G401 (cell line): ENCODE results near the gene IGSF11. TPM values are rescaled to one million over a fixed set of nuclear protein-coding genes. Genes with fewer than 3 reads are reported as not detected.
A peak's percentile ranks its signal among the peaks of the same experiment; 100 is the strongest.

Experiments used
- DNase-seq: peaks from one replicate; pipeline ENCODE4 v3.0.0-alpha.2; 2015; ENCODE audit warnings: low spot score
- in situ Hi-C: cut with HindIII; loops from 2 replicates; pipeline ENCODE4 v1.10.0; 2016; ENCODE audit warnings: low sequenced_read_pairs, mixed read lengths
- total RNA-seq: library from RNA; depleted of rRNA; stranded (reverse); fragments of >200 nt; shearing (Covaris generic); gene quantifications from 2 replicates; pipeline ENCODE4 v1.2.3, GENCODE V29; 2014

Gene IGSF11
- total RNA-seq, 1 experiment from 2014 or later, result not detected

DNA sequence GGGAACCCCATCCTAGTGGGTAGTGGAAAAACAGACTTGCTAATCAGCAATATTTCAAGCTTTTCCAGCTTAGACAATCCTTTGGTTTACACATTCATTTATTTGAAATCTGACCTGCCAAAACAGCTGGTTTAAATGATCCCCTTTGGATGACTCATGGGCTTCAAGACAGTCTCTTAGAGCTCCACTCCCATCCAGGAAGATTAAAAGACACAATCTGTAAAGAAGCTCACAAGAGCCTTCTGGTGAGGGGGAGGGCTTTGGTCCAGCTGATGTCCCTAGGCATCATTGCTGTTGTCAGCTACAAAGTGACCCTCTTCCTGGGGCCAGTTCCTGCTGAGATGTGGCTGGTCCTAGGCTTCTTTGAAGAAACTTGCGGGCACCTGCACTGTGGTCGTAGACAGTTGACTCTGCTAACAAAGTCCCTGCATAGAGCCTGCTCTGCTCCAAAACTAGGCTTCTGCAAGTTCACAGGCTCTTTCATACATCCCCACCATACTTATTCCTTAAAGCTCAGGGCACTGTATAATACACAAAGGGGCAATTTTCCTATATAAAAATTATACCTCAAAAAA, 73.7 kb downstream of the IGSF11 start:
- in situ Hi-C loops, result no loop called here
- DNase-seq, result no peak

DNA sequence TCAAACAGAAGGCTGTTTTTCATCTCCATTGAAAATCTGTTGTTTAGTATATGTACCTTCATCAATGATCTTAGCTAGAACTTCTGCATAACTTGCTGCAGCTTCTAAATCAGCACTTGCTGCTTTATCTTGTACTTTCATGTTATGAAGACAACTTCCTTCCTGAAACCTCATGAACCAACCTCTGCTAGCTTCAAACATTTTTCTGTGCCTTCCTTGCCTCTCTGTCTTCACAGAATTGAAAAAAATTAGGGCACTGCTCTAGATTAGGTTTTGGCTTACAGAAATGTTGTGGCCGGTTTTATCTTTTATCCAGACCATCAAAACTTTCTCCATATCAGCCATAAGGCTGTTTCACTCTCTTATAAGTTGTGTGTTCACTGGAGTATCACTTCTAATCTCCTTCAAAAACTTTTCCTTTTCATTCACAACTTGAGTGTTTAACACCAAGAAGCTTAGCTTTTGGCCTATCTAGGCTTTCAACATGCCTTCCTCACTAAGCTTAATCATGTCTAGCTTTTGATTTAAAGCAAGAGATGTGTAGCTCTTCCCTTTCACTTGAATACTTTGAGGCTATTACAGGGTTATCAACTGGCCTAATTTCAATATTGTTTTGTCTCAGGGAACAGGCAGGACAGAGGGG, 78.6 kb downstream of the IGSF11 start:
- in situ Hi-C loops, result no loop called here

DNA sequence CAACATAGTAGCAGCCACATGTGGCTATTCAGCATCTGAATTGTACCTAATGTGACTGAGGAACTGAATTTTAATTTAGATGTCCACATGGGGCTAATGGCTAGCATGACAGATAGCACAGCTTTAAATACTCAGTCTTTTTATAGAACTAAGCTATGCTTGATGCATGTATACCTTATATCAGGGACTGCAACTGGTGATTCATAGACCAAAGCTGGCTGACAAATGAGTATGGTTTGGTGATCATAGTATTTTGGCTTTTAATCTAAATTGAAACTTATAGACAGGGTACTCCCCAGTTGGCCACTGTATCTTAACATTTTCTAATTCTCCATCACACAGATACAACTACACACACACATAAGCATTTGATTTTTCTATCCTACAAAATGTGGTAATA, 83.6 kb downstream of the IGSF11 start:
- no peak for DNase-seq
- in situ Hi-C loops, result no loop called here

More for the DNA sequence above, 78.6 kb downstream of the IGSF11 start:
- DNase-seq, result no peak

DNA sequence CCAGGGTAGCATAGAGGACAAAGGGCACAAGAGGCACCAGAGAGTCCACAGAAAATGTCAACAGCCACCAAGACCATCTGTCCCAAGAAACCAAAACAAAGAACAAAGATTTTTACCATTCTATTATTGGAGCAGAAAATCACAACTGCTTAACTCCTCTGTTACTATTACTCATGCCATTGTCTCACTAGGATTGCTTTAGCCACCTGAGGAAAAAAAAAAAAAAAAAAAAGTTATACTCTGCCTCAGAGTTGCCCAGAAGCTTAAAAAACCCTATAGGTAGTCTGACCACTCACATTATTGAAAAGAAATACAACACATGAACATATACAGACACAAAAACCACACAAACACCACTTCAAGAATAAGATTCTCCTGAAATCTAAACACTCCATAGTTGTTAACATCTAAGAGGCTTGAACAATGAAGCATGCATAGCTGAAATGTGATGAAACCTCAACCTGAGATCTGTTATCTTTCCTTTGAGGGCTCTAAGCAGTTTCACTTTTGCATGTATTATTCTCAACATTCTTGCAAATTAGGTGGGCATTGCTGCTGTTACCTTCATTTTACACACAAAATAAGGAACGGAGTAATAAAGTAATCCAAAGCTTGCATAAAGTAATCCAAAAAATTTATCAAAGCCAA, 85.4 kb downstream of the IGSF11 start:
- in situ Hi-C loops, result no loop called here
- no peak for DNase-seq

DNA sequence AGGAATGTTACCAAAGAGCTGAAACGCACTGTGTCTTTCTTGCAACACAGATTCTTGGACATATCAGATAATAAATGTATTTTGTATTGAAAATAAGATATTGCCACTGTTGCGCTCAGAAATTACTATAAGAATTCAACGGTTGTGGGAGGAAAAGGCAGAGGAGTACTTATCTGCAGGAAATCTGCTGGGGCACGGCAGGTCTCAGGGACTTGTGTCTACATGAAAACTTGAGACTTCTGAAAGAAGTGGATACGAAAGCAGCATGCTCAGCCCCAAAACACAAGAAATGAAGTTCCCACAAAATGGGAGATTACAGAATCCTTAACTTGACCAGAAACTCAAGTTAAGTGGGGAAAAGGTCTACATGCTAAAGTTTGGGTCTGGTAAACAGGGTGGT, 86.5 kb downstream of the IGSF11 start:
- DNase-seq, result no peak
- in situ Hi-C loops, result no loop called here

DNA sequence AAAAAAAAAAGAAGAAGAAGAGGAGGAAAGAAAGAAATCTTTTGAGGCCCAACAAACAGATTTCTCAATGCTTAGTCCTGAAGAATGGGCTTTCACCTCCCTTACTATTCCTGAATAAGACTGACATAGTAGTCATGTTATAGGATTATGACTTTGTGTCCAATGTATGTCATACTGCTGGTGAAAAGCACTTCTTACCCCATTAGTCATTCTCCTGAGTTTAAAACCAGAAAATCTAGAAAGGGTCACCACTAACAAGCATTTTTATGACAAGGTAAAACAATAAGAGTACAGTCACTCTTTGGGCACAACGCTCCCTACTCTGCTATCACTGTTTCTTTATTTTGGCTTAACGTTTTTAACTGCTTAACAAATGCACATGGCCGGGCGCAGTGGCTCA, 88.2 kb downstream of the IGSF11 start:
- in situ Hi-C loops, result no loop called here
- no peak for DNase-seq

DNA sequence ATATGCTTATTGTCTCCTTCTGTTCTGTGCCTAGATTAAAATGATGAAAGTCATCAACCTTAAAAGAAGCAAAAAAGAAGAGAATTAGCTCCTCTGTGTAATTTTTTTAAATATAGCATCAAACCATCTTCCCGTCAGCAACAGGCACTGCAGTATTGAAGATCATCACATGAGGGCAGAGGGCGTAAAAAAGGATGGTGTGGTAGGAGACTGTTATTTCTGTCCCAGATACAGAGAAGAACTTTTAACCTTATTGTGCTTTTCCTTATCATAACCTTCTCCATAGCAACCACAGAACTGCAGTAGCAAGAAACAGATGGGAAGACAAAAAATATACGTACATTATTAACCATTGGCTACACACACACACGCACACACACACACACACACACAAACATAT, 88.8 kb downstream of the IGSF11 start:
- in situ Hi-C loops, result no loop called here
- no peak for DNase-seq

DNA sequence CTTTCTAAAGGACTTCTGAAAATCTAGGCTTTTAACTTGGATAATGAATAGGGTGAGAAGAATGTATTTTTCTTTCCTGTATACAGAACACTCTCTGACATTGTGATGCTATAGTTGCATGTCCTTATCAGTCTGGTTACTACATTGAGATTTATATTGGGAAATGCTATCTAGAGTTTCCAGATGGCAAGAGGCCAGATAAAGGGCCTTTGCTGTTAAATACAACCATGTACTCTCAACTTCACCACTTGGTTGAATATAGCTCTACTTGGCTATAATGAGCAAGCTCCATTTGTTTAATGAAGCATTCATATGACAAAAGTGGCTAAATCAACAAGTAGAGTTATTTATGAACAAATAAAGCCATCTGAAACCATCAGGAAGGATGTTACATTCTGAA, 91.0 kb downstream of the IGSF11 start:
- in situ Hi-C loops, result no loop called here

DNA sequence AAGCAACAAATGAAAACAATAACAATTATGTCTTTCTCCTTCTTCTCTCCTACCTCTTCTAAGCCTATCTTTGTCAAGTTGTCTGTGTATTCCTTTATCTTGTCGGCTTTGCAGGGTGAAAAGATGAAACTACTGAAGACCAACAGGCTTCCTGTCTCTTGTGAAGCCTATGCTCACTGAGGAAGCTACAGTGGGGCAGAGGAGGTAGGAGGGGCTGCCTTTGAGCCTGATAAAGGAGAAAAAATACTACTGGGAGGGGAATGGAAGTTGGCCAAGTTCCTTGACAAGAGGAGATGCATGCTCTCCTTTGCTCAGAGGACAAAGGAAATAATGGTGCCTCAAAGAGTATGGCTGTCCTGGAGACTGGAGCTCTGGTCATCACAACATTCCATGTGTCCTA, 92.0 kb downstream of the IGSF11 start:
- in situ Hi-C loops, result no loop called here
- DNase-seq, result no peak

More for the DNA sequence above, 91.0 kb downstream of the IGSF11 start:
- no peak for DNase-seq

DNA sequence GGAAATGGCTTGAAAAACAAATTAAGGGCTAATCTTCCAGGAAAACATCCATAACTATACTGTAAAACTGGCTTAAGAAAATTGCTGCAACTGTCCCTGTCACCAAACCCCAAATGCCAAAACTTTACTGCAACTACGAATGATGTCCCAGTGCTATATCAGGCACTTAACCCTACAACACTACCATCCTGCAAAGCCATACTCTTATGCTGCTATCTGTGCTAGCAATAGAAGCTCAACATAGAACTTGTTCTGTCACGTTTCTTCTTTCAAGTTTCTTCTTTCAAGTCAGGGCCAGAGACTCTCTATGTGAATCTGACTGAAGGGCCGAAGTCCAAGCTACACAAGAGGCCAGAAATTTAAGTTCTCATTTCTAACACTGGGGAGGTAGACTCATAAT, 92.5 kb downstream of the IGSF11 start:
- DNase-seq, result no peak
- in situ Hi-C loops, result no loop called here

DNA sequence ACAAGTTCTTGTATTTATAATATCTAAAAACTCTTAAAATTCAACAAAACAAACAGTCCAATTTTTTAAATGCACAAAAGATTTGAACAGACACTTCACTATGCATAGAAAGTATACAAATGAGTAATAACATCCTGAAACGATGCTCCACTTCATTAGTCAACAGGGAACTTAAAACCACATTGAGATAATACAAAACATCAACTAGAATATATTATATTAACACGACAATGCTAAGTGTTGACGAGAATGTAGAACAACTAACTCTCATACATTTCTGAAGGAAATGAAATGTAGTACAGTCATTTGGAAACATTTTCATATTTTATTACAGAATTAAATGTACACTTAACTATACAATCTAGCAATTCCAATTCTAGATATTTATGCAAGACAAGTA, 93.4 kb downstream of the IGSF11 start:
- in situ Hi-C loops, result no loop called here
- DNase-seq, result no peak

DNA sequence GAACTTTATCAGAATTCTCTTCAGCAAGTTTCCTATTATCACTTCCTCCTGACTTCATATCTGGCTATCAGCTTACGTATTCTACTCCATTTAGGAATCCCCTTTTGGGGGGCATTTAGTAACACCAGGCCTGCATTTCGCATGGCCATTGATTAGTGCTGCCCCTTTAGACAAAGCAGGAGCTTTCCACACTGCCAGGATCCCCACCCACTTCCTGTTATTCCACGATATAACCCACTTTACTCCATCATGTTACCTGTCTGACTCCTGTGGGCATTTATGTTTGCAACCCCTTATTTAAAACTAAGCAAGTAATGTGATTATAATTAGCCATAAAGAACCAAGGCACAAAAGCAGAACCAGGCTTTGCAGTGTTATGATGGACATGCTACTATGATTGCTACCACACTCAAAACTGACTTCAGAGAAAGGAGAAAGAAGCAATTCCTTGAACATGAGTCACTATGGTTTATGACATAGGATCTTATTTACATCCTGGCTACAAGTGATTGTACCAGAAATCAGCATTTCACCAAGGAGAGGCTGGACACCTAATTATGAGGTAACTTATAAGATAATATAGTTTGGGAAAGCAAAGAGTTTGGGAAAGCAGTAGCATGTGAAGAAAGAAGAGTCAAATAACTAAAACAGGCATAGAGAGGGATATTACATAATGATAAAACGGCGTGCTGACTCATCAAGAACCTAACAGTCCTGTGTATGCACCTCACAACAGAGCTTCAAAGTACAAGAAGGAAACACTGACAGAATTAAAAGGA, 96.3 kb downstream of the IGSF11 start:
- no peak for DNase-seq
- in situ Hi-C loops, result no loop called here

DNA sequence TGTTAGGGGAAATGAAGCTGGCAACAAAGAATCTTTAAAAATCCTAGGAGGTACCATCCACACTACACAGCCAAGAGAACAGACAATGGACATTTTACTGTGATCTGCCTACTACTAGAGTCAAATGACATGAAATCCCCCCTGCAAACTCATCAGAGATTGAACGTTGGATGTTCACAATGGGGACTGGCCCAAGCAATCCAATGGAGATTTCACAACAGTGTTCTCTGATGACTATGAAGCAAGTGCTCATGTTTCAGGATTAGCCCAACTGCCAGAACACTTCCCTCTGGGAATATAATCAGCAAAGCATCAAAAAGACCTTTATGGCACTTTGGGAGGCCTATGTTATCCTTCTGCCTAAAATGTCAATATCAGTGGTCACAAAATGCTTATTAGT, 97.8 kb downstream of the IGSF11 start:
- in situ Hi-C loops, result no loop called here
- no peak for DNase-seq

DNA sequence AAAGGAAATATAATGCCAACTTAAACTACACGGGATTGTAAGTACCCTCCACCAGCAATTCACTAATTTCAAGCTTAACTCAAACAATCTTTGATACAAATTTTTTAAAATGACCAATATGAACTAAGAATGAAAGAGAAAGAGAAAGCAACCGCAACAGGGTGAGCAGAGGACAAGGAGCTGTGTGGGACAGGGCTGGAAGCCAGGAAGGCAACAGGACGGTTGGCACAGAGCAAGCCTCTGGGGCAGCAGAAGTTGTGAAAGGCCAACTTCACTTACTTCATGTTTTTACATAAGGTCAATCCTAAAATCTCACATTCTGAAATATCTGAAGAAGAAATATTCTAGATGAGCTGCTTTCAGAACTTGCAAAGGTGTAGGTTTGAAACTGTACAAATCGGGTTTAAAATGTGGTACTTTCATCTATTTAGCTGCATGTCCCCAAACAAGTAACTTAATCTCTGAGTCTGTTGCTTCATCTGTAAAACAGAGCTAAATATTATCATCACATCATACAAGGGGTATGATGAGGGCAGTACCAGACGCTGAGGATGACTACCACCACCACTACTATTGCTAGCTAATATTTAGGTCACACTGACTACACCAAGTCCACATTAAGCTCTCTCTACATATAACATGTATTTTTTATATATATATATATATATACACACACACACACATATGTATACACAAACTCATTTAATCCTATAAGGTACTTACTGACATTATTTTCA, 101.7 kb downstream of the IGSF11 start:
- peak; percentile 15 for DNase-seq
- in situ Hi-C loops, result no loop called here

DNA sequence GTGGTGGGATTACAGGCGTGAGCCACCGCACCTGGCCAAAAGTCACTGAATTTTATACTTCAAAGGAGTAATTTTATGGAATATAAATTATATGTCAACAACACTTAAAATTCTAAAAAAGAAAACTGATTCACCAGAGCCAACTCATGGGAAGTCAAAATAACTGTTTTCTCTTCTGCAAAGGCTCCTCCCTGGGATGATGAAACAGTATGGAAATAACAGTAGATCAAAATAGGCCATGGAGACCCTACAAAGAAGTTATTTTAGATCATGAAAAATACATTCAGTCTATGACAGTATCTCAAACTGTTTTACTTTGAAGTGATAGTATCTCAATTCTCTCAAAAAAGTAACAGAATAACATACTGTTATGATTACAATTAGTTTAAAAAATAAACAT, 102.7 kb downstream of the IGSF11 start:
- DNase-seq, result no peak
- in situ Hi-C loops, result no loop called here

DNA sequence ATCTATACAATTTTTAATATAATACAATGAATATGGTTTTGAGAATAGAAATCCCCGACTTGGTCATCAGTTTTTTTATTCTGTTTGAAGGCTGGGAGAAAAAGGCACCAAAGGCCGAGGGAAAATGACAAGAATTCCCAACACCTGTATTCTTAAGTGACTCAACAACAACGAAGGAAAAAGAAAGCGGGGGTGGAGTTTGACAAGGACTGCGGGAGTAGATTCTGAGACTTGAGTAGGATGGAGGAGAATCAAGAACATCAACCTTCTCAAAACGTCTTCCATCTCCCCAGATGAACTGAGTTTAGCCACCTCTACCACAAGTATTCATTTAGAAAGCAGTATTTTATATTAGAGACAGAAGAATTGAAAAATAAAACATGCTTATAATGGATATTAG, 107.2 kb downstream of the IGSF11 start:
- no peak for DNase-seq
- in situ Hi-C loops, result no loop called here

DNA sequence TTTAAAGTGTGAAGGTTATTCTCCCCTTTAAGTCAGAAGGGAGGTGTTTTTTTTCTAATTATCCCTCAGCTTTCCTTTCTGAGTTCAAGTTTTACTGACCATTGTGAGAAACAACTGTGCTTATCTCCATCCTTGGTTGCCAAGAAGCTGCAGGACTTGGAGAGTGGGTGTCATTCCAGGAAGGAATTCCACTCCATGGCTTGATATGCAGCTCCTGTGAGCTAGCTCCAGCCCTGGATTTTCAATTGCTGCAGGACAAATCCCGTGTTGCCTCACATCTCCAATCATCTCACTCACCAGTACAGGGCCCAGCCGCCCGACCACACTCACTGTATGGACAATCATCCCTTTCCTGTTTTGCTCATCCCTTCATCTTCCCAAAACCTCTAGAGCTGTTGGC, 122.5 kb downstream of the IGSF11 start:
- in situ Hi-C loops, result no loop called here
- no peak for DNase-seq

DNA sequence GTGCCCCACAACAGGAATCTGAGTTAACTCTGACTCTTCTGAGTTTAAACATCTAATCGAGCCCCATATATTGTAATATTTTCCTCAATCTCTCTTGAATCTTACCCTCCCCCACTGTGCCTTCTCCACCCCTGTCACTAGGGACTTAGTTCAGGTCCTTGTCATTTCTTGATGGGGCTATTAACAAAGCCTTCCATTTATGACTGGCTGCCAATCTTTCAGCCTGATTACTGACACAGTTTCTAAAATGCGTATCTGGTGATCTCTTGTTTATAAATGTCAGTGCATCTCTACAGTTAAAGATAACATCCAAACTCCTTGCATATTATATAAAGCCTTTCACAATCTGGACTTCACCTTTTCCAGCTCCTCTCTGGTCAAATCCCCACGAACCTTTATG, 124.3 kb downstream of the IGSF11 start:
- DNase-seq, result no peak
- in situ Hi-C loops, result no loop called here

DNA sequence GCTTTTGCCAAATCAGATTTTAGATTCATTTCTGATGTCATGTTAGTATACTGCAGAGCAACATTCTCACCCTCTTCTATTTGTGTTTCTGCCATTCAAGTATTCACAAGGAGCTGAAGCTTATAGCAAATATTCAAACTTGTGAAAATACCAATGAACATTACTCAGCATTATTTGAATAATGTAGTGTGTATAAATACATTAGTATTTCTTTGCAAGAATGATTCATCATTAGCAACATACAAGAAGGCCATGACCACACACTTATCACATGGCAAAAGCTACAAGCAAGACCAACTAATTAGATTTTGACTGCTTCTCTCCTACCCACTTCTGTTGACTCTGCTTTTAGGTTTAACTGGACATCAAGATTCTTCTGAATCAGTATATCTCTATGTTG, 124.9 kb downstream of the IGSF11 start:
- in situ Hi-C loops, result no loop called here
- DNase-seq, result no peak

DNA sequence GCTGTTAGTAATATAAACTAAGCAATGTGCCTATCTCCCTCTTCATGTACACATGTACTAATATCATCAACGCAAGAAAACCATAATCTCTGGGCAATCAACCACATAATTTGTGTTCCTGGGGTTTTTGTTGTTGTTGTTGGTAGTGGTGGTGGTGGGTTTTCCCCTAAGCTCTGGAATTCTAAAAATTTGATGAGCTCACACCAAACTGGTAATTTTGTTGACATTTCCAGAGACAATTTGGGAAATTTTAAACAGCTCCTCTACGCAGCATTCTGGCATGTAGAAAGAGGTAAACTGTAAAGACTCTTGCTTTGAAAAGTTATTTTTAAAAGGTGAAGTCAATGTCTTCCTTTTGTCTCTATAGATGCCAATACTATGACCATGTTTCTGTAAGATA, 126.7 kb downstream of the IGSF11 start:
- in situ Hi-C loops, result no loop called here
- DNase-seq, result no peak
